HepG2 (cell line): Measurements from ENCODE around the gene TCFL5. TPM values are rescaled to one million over a fixed set of nuclear protein-coding genes. Genes with fewer than 3 reads are reported as not detected.
A peak's percentile ranks its signal among the peaks of the same experiment; 100 is the strongest.

Experiments used
- ARNT ChIP-seq: fragments of 450-650 bp; IDR thresholded peaks from 2 replicates; pipeline ENCODE4 v1.6.1; 2017
- ELF3 ChIP-seq: IDR thresholded peaks from 2 replicates; pipeline ENCODE4 v1.6.1; 2016; ENCODE audit warnings: missing genetic modification reagents, missing compliant biosample characterization
- FOXO1 ChIP-seq: sonication (generic); formaldehyde crosslinking; IDR thresholded peaks from 2 replicates; pipeline ENCODE4 v1.4.0; 2020; ENCODE audit warnings: missing genetic modification reagents
- HNRNPH1 ChIP-seq: fragments of 200-400 bp; formaldehyde crosslinking; optimal IDR thresholded peaks from 2 replicates; pipeline ENCODE3; 2017; ENCODE audit warnings: mild to moderate bottlenecking, low read depth, low read length
- HNRNPK ChIP-seq: fragments of 200-400 bp; formaldehyde crosslinking; IDR thresholded peaks from 2 replicates; pipeline ENCODE4 v1.6.1; 2018; ENCODE audit warnings: low read length, low read depth, moderate library complexity, mild to moderate bottlenecking; ENCODE audit not compliant: poor library complexity, severe bottlenecking
- KAT7 ChIP-seq: IDR thresholded peaks from 2 replicates; pipeline ENCODE4 v1.6.1; 2018; ENCODE audit warnings: borderline replicate concordance, missing compliant biosample characterization
- KDM4B ChIP-seq: sonication (generic); formaldehyde crosslinking; IDR thresholded peaks from 2 replicates; pipeline ENCODE4 v1.4.0; 2020; ENCODE audit warnings: missing genetic modification reagents
- KDM5B ChIP-seq: sonication (generic); formaldehyde crosslinking; IDR thresholded peaks from 2 replicates; pipeline ENCODE4 v1.4.0; 2020; ENCODE audit warnings: missing genetic modification reagents, mild to moderate bottlenecking, borderline replicate concordance
- KLF16 ChIP-seq, 2 experiments: sonication (generic) in 1 of 2; formaldehyde crosslinking in 1 of 2; IDR thresholded peaks; 2 replicates each; pipeline versions ENCODE4 v1.6.1 to v1.8.0; 2016 to 2023; ENCODE audit warnings: missing genetic modification reagents in 2 of 2, missing compliant biosample characterization in 1 of 2
- MED1 ChIP-seq: sonication (generic); formaldehyde crosslinking; IDR thresholded peaks from 2 replicates; pipeline ENCODE4 v1.4.0; 2020; ENCODE audit warnings: missing genetic modification reagents
- MIXL1 ChIP-seq: IDR thresholded peaks from 2 replicates; pipeline ENCODE4 v1.6.1; 2016
- MTF1 ChIP-seq: sonication (generic); formaldehyde crosslinking; IDR thresholded peaks from 2 replicates; pipeline ENCODE4 v1.5.0; 2020; ENCODE audit warnings: missing genetic modification reagents
- NKX3-1 ChIP-seq: sonication (generic); formaldehyde crosslinking; IDR thresholded peaks from 2 replicates; pipeline ENCODE4 v1.5.0; 2020; ENCODE audit warnings: missing genetic modification reagents
- RELA ChIP-seq: sonication (generic); formaldehyde crosslinking; IDR thresholded peaks from 2 replicates; pipeline ENCODE4 v1.4.0; 2020; ENCODE audit warnings: missing genetic modification reagents
- SCMH1 ChIP-seq: sonication (generic); formaldehyde crosslinking; IDR thresholded peaks from 2 replicates; pipeline ENCODE4 v1.9.0; 2021; ENCODE audit warnings: missing genetic modification reagents, mild to moderate bottlenecking, borderline replicate concordance
- TCF12 ChIP-seq, 2 experiments: fragments of 450-650 bp in 1 of 2; sonication (generic) in 1 of 2; formaldehyde crosslinking in 1 of 2; IDR thresholded peaks; 2 replicates each; pipeline versions ENCODE4 v1.6.1 to v1.8.0; 2017 to 2022; ENCODE audit warnings: antibody characterized with exemption in 1 of 2, mild to moderate bottlenecking in 1 of 2, missing genetic modification reagents in 1 of 2, moderate library complexity in 1 of 2
- ZNF614 ChIP-seq: IDR thresholded peaks from 2 replicates; pipeline ENCODE4 v1.6.1; 2018; ENCODE audit warnings: missing biosample characterization, missing genetic modification reagents, inconsistent platforms, borderline replicate concordance
- ZNF850 ChIP-seq: sonication (generic); formaldehyde crosslinking; conservative IDR thresholded peaks from 2 replicates; pipeline ENCODE4 v1.9.0; 2021; ENCODE audit warnings: mild to moderate bottlenecking, missing genetic modification reagents
- polyA plus RNA-seq, 8 experiments: library from polyadenylated mRNA; depleted of rRNA in 3 of 8; stranded (reverse) in 7 of 8; unstranded in 1 of 8; fragments of >200 nt; fragmentation: Illumina TruSeq in 4 of 8; extraction: Trizol in 4 of 8; gene quantifications; 2 replicates each; pipeline versions ENCODE4 v1.2.1 to v1.2.3, GENCODE V29; 2011 to 2016; ENCODE audit warnings: low read depth in 4 of 8, missing spikeins in 1 of 8, mixed read lengths in 1 of 8; ENCODE audit not compliant: insufficient read depth in 1 of 8
- total RNA-seq, 5 experiments: library from RNA; depleted of rRNA; stranded (reverse); fragments of >200 nt; fragmentation: Illumina TruSeq; extraction: Trizol; gene quantifications; 2 replicates each; pipeline ENCODE4 v1.2.3, GENCODE V29; 2016; ENCODE audit warnings: low read depth in 1 of 5
- TF ChIP-seq, protein P1 (sequence below): sonication (generic); formaldehyde crosslinking; IDR thresholded peaks from 2 replicates; pipeline ENCODE4 v1.5.1; 2020; ENCODE audit warnings: mild to moderate bottlenecking, missing genetic modification reagents, moderate library complexity
- TF ChIP-seq, protein P2 (sequence below): sonication (generic); formaldehyde crosslinking; IDR thresholded peaks from 2 replicates; pipeline ENCODE4 v1.5.1; 2020; ENCODE audit warnings: mild to moderate bottlenecking, moderate library complexity, missing genetic modification reagents
- TF ChIP-seq, protein P3 (sequence below): sonication (generic); formaldehyde crosslinking; IDR thresholded peaks from 2 replicates; pipeline ENCODE4 v1.5.0; 2020; ENCODE audit warnings: mild to moderate bottlenecking, missing genetic modification reagents

TCFL5 gene
- total and polyA plus RNA-seq, 2 of the 13 experiments (the other 11 are each of a cell fraction or from before 2014, with no cell fraction given) = 14.8 to 20.0 TPM

DNA sequence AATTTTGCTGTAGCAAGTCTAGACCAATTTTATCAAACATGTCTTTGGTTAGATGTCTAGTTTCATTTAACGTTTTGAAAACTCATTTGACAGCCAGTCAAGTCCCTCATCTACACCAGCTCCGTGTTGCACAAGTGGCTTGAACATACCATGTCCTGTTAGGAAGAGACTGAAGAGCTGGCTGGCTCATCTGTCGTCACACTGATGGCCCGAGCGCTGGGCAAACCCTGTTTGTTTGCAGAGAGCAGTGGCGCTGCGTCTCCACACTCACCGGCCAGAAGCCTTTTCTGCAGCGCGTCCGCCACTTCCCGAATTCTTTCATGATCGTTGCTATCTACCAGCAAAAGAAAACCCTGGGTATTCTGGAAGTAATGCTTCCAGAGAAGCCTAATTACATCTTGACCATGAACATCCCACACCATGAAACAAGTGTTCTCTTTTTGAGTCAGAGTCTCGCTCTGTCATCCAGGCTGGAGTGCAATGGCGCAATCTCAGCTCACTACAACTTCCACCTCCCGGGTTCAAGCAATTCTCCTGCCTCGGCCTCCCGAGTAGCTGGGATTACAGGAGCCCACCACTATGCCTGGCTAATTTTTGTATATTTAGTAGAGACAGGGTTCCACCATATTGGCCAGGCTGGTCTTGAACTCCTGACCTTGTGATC lies 10.7 kb upstream of the TCFL5 start (continued):
- TF ChIP-seq, protein P1, sequence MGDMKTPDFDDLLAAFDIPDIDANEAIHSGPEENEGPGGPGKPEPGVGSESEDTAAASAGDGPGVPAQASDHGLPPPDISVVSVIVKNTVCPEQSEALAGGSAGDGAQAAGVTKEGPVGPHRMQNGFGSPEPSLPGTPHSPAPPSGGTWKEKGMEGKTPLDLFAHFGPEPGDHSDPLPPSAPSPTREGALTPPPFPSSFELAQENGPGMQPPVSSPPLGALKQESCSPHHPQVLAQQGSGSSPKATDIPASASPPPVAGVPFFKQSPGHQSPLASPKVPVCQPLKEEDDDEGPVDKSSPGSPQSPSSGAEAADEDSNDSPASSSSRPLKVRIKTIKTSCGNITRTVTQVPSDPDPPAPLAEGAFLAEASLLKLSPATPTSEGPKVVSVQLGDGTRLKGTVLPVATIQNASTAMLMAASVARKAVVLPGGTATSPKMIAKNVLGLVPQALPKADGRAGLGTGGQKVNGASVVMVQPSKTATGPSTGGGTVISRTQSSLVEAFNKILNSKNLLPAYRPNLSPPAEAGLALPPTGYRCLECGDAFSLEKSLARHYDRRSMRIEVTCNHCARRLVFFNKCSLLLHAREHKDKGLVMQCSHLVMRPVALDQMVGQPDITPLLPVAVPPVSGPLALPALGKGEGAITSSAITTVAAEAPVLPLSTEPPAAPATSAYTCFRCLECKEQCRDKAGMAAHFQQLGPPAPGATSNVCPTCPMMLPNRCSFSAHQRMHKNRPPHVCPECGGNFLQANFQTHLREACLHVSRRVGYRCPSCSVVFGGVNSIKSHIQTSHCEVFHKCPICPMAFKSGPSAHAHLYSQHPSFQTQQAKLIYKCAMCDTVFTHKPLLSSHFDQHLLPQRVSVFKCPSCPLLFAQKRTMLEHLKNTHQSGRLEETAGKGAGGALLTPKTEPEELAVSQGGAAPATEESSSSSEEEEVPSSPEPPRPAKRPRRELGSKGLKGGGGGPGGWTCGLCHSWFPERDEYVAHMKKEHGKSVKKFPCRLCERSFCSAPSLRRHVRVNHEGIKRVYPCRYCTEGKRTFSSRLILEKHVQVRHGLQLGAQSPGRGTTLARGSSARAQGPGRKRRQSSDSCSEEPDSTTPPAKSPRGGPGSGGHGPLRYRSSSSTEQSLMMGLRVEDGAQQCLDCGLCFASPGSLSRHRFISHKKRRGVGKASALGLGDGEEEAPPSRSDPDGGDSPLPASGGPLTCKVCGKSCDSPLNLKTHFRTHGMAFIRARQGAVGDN (CRISPR knock-in tag) = peak; percentile 71
- TF ChIP-seq HNRNPK = no peak
- TF ChIP-seq FOXO1 = peak; percentile 45; the same call in 1 of the 2 replicates
- no peak for TF ChIP-seq HNRNPH1
- TF ChIP-seq MIXL1 (CRISPR knock-in tag) = no peak
- no peak; a peak in 1 of 4 replicates for TF ChIP-seq KLF16 (CRISPR knock-in tag; IDR thresholded peaks at IDR 0.05)
- TF ChIP-seq ZNF614 (CRISPR knock-in tag) = peak; percentile 76; the same call in 1 of the 2 replicates
- no peak for TF ChIP-seq SCMH1 (CRISPR knock-in tag)
- TF ChIP-seq TCF12 (IDR thresholded peaks at IDR 0.05) = no peak
- no peak for TF ChIP-seq TCF12 (CRISPR knock-in tag; IDR thresholded peaks at IDR 0.05)
- 0 out of 2 replicates have a peak, but pooled peaks have one; percentile 45 for TF ChIP-seq MED1 (CRISPR knock-in tag)
- TF ChIP-seq RELA (CRISPR knock-in tag) = no peak
- no peak for TF ChIP-seq ARNT
- TF ChIP-seq MTF1 (CRISPR knock-in tag) = no peak
- TF ChIP-seq ZNF850 (CRISPR knock-in tag) = no peak
- no peak for TF ChIP-seq KAT7 (CRISPR knock-in tag)
- TF ChIP-seq ELF3 = peak; percentile 38; the same call in 1 of the 2 replicates
- TF ChIP-seq KDM5B = peak; percentile 20; the same call in 1 of the 2 replicates
- TF ChIP-seq, protein P2, sequence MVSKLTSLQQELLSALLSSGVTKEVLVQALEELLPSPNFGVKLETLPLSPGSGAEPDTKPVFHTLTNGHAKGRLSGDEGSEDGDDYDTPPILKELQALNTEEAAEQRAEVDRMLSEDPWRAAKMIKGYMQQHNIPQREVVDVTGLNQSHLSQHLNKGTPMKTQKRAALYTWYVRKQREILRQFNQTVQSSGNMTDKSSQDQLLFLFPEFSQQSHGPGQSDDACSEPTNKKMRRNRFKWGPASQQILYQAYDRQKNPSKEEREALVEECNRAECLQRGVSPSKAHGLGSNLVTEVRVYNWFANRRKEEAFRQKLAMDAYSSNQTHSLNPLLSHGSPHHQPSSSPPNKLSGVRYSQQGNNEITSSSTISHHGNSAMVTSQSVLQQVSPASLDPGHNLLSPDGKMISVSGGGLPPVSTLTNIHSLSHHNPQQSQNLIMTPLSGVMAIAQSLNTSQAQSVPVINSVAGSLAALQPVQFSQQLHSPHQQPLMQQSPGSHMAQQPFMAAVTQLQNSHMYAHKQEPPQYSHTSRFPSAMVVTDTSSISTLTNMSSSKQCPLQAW = 0 out of 2 replicates have a peak, but pooled peaks have one; percentile 31
- 0 out of 2 replicates have a peak, but pooled peaks have one; percentile 37 for TF ChIP-seq KDM4B (CRISPR knock-in tag)
- TF ChIP-seq, protein P3, sequence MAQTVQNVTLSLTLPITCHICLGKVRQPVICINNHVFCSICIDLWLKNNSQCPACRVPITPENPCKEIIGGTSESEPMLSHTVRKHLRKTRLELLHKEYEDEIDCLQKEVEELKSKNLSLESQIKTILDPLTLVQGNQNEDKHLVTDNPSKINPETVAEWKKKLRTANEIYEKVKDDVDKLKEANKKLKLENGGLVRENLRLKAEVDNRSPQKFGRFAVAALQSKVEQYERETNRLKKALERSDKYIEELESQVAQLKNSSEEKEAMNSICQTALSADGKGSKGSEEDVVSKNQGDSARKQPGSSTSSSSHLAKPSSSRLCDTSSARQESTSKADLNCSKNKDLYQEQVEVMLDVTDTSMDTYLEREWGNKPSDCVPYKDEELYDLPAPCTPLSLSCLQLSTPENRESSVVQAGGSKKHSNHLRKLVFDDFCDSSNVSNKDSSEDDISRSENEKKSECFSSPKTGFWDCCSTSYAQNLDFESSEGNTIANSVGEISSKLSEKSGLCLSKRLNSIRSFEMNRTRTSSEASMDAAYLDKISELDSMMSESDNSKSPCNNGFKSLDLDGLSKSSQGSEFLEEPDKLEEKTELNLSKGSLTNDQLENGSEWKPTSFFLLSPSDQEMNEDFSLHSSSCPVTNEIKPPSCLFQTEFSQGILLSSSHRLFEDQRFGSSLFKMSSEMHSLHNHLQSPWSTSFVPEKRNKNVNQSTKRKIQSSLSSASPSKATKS = no peak
- TF ChIP-seq NKX3-1 (CRISPR knock-in tag) = no peak
